K562 (cell line): Measurements from ENCODE around the gene SLC26A11. TPM values are rescaled to one million over a fixed set of nuclear protein-coding genes. Genes with fewer than 3 reads are reported as not detected.
A peak's percentile ranks its signal among the peaks of the same experiment; 100 is the strongest.

ENCODE experiments used
- ATAC-seq: fragments of 200-7000 bp; cut with Tn5 transposase; 3 replicates; pipeline ENCODE4 v1.9.1; 2020; ENCODE audit warnings: moderate library complexity
- BruUV-seq: library from RNA; stranded (reverse); fragments of 400-500 nt; replicated peaks from 2 replicates; lab custom pipeline; 2021; lab: Mats Ljungman, UMichigan
- CTCF ChIA-PET: fragments of 300-600 bp; formaldehyde crosslinking; extraction: SDS; loops from one replicate; lab custom pipeline; 2021; ENCODE audit warnings: low intra/inter-chr PET ratio; lab: Yijun Ruan, JAX
- POLR2A ChIA-PET: fragments of 300-600, 350-650 bp; sonication (Branson Sonifier 250); formaldehyde crosslinking; extraction: SDS; loops from one replicate; lab custom pipeline; 2021; ENCODE audit warnings: antibody characterized with exemption, inconsistent platforms; lab: Yijun Ruan, JAX
- DNase-seq, 4 experiments: peaks; one replicate each; pipeline versions ENCODE4 v3.0.0 to v3.0.0-alpha.2; 2011 to 2018; ENCODE audit warnings: low spot score in 3 of 4, mixed read lengths in 3 of 4; ENCODE audit errors: extremely low read depth in 1 of 4
- FAIRE-seq: peaks from 2 replicates; lab custom pipeline; 2011; peaks lifted over from hg19 to GRCh38; lab: Jason Lieb, UNC
- H2AFZ ChIP-seq: 2 replicates; pipeline ENCODE4 v1.6.0; 2011; ENCODE audit warnings: low read depth, low read length, control low read depth, inconsistent platforms
- H3K27ac ChIP-seq: fragments of 200-600 bp; 3 replicates; pipeline ENCODE4 v1.8.0; 2011; ENCODE audit warnings: low read depth, mild to moderate bottlenecking, control low read depth, inconsistent platforms, low read length, moderate library complexity, mixed read lengths; ENCODE audit errors: extremely low read depth
- H3K27me3 ChIP-seq, 2 experiments: fragments of 300-600 bp in 1 of 2; 2 replicates in 1 of 2; 3 replicates in 1 of 2; pipeline versions ENCODE4 v1.6.0 to v1.8.0; 2011; ENCODE audit warnings: inconsistent platforms in 2 of 2, low read length in 2 of 2, mild to moderate bottlenecking in 1 of 2, mixed read lengths in 1 of 2, moderate library complexity in 1 of 2; ENCODE audit not compliant: control insufficient read depth in 2 of 2, insufficient read depth in 2 of 2
- H3K36me3 ChIP-seq: fragments of 300-600 bp; 3 replicates; pipeline ENCODE4 v1.8.0; 2011; ENCODE audit warnings: mild to moderate bottlenecking, low read length, inconsistent platforms; ENCODE audit not compliant: control insufficient read depth, insufficient read depth
- H3K4me1 ChIP-seq, 2 experiments: fragments of 200-600 bp in 1 of 2; replicated peaks in 1 of 2; 2 replicates in 1 of 2; 3 replicates in 1 of 2; pipeline versions ENCODE4 v1.5.1 to v1.8.0; 2011; ENCODE audit warnings: inconsistent platforms in 2 of 2, low read length in 2 of 2, mild to moderate bottlenecking in 1 of 2, mixed read lengths in 1 of 2, moderate library complexity in 1 of 2; ENCODE audit not compliant: control insufficient read depth in 2 of 2, insufficient read depth in 2 of 2
- H3K4me2 ChIP-seq: 2 replicates; pipeline ENCODE4 v1.6.1; 2011; ENCODE audit warnings: low read length, control low read depth, inconsistent platforms, mixed read lengths; ENCODE audit not compliant: insufficient read depth
- H3K4me3 ChIP-seq: fragments of 200-600 bp; sonication (generic), shearing (Covaris generic); 2 replicates; pipeline ENCODE4 v1.5.1; 2016; ENCODE audit warnings: control low read depth, inconsistent platforms
- H3K79me2 ChIP-seq: fragments of 200-600 bp; 3 replicates; pipeline ENCODE4 v1.8.0; 2011; ENCODE audit warnings: low read length, inconsistent platforms; ENCODE audit not compliant: control insufficient read depth, insufficient read depth
- H3K9ac ChIP-seq, 2 experiments: 2 replicates each; pipeline versions ENCODE4 v1.6.0 to v1.6.1; 2011; ENCODE audit warnings: low read depth in 2 of 2, low read length in 2 of 2, control low read depth in 1 of 2, inconsistent platforms in 1 of 2, mild to moderate bottlenecking in 1 of 2, mixed read lengths in 1 of 2; ENCODE audit not compliant: insufficient read depth in 1 of 2
- H3K9me1 ChIP-seq: one replicate; pipeline ENCODE4 v1.6.0; 2011; ENCODE audit warnings: inconsistent platforms, mild to moderate bottlenecking, low read length, moderate library complexity; ENCODE audit not compliant: control insufficient read depth, insufficient read depth
- H3K9me3 ChIP-seq: replicated peaks from 2 replicates; pipeline ENCODE4 v1.5.1; 2011; ENCODE audit warnings: low read depth, low read length, inconsistent platforms; ENCODE audit not compliant: control insufficient read depth, insufficient read depth
- H4K20me1 ChIP-seq: replicated peaks from 2 replicates; pipeline ENCODE4 v1.6.1; 2011; ENCODE audit warnings: low read length, inconsistent platforms, mixed read lengths; ENCODE audit not compliant: control insufficient read depth, insufficient read depth
- DDX20 ChIP-seq: fragments of 450-650 bp; IDR thresholded peaks from 2 replicates; pipeline ENCODE4 v1.6.1; 2016; ENCODE audit warnings: missing genetic modification characterization, low read depth, mild to moderate bottlenecking, missing compliant biosample characterization, moderate library complexity
- ETV1 ChIP-seq: fragments of 450-650 bp; conservative IDR thresholded peaks from 2 replicates; pipeline ENCODE4 v1.6.1; 2016; ENCODE audit warnings: missing genetic modification characterization, control low read depth, low read depth, missing compliant biosample characterization
- FOXK1 ChIP-seq: sonication (generic); formaldehyde crosslinking; IDR thresholded peaks from 2 replicates; pipeline ENCODE4 v1.8.0; 2022; ENCODE audit warnings: missing genetic modification reagents, mild to moderate bottlenecking, borderline replicate concordance
- TFE3 ChIP-seq: fragments of 450-650 bp; formaldehyde crosslinking; IDR thresholded peaks from 2 replicates; pipeline ENCODE4 v1.4.0; 2020; ENCODE audit warnings: mild to moderate bottlenecking, mixed read lengths
- ZBTB33 ChIP-seq: sonication (generic); formaldehyde crosslinking; IDR thresholded peaks from 2 replicates; pipeline ENCODE4 v1.8.1; 2023; ENCODE audit warnings: mild to moderate bottlenecking, missing genetic modification reagents
- ZNF324 ChIP-seq: fragments of 250-450 bp; sonication (Bioruptor Pico); IDR thresholded peaks from 2 replicates; pipeline ENCODE4 v1.4.0; 2020; ENCODE audit warnings: mild to moderate bottlenecking
- WGBS: fragments of 100-300 bp; shearing (Covaris generic); methylation state at CpG from one replicate; pipeline ENCODE4 v1.1.6; 2016; ENCODE audit warnings: low coverage, mixed read lengths; ENCODE audit not compliant: insufficient coverage; ENCODE audit errors: missing lambda C conversion rate; 5-methylcytosine and 5-hydroxymethylcytosine counted together
- in situ Hi-C: fragments of 300-500 bp; cut with MboI; formaldehyde crosslinking; loops from 4 replicates; pipeline ENCODE4 v1.15.0; 2018; ENCODE audit warnings: inconsistent platforms, mixed read lengths
- intact Hi-C: fragments of 100-400 bp; cut with micrococcal nuclease; formaldehyde crosslinking; loops from 2 replicates; pipeline ENCODE4 v1.14.2; 2022
- polyA plus RNA-seq, 8 experiments: library from polyadenylated mRNA; depleted of rRNA in 4 of 8; stranded (reverse) in 5 of 8; unstranded in 3 of 8; fragments of >200 nt; fragmentation: Nextera tagmentation in 2 of 8; fragmentation: Illumina TruSeq in 1 of 8; extraction: Ambion mirVana in 2 of 8; extraction: Trizol in 1 of 8; gene quantifications; 2 replicates each; pipeline versions ENCODE4 v1.2.1 to v1.2.3, GENCODE V29; 2011 to 2014; ENCODE audit warnings: inconsistent platforms in 1 of 8, missing spikeins in 1 of 8
- total RNA-seq, 7 experiments: library from RNA; depleted of rRNA in 6 of 7; stranded (reverse); fragments of >200 nt in 6 of 7; fragmentation: Illumina TruSeq in 2 of 7; extraction: Trizol in 2 of 7; gene quantifications; 2 replicates each; pipeline versions ENCODE4 v1.2.1 to v1.2.3, GENCODE V29; 2011 to 2021; ENCODE audit warnings: low replicate concordance in 1 of 7

SLC26A11 gene
- total and polyA plus RNA-seq, 9 of the 15 experiments (the other 6 are each of a cell fraction or from before 2014, with no cell fraction given) = 0.06 to 3.1 (median 1.2) TPM; not detected in 1

- no TSS peak for BruUV-seq
- in situ Hi-C loops = no loop called here
- Histone ChIP-seq H3K27ac (no peak overlapping the region), H4K20me1 (0 out of 2 replicates have a peak, but pooled peaks cover 7% of the 10 kb centered on the region), H3K4me2 (no peak overlapping the region), H3K4me3 (no peak overlapping the region), H2AFZ (no peak overlapping the region), H3K9me1 (no peaks in the 10 kb centered on the region), H3K27me3 (no peaks in the 10 kb centered on the region), H3K79me2 (peaks cover 3% of the 10 kb centered on the region; the same call in 1 of the 3 replicates), H3K4me1 (peaks cover 9 to 50% of the 10 kb centered on the region in 2 experiments; a peak in 4 of 5 replicates), H3K9ac (peak overlapping the region in 1 of 2 experiments; percentile 2; a peak in 2 of 4 replicates), H3K36me3 (peaks cover 22% of the 10 kb centered on the region; the same call in 1 of the 3 replicates), H3K9me3 (no peaks in the 10 kb centered on the region)
- intact Hi-C loops = loop anchor here (2.0 kb wide), 1 partner anchor 36 kb away; no protein-coding TSS in a partner anchor
- no peak for FAIRE-seq
- no peak for TF ChIP-seq TFE3
- TF ChIP-seq DDX20 (tag) = no peak
- TF ChIP-seq ZNF324 (CRISPR knock-in tag) = no peak
- TF ChIP-seq FOXK1 (CRISPR knock-in tag) = no peak
- no peak for TF ChIP-seq ETV1 (tag)
- TF ChIP-seq ZBTB33 (CRISPR knock-in tag) = no peak
- ChIA-PET CTCF (no interaction called here), POLR2A (interaction anchor here (1.8 kb wide), 1 partner anchor 10 kb away, joined by 9 read pairs; no protein-coding TSS in a partner anchor)
- ATAC-seq = no peak
- WGBS = 81% methylated on average over 7 of the region's 7 CpGs
- DNase-seq = no peak
Measured at GRCh38 chr17:80218391-80218790, 1.8 kb upstream of the SLC26A11 start.
